ENCODE data around the gene KPNA1. TPM values are rescaled to one million over a fixed set of nuclear protein-coding genes. Genes with fewer than 3 reads are reported as not detected.
A peak's percentile ranks its signal among the peaks of the same experiment; 100 is the strongest.

Gene KPNA1
- total RNA-seq, 6 experiments from 2014 or later = 93.5 to 105 (median 98.1) TPM

- DNase-seq = peak; percentile 61
- no peaks in the 10 kb centered on the region for H3K9me3 Mint-ChIP-seq
- H3K4me1 Mint-ChIP-seq (ENCODE audit: low read depth) = peaks cover 48% of the 10 kb centered on the region
- peak overlapping the region; percentile 84 for H3K27ac Mint-ChIP-seq
- H3K27me3 Mint-ChIP-seq (ENCODE audit: insufficient read depth) = no peaks in the 10 kb centered on the region
- no peak overlapping the region for H3K4me3 Mint-ChIP-seq
- TF ChIP-seq, protein P1, sequence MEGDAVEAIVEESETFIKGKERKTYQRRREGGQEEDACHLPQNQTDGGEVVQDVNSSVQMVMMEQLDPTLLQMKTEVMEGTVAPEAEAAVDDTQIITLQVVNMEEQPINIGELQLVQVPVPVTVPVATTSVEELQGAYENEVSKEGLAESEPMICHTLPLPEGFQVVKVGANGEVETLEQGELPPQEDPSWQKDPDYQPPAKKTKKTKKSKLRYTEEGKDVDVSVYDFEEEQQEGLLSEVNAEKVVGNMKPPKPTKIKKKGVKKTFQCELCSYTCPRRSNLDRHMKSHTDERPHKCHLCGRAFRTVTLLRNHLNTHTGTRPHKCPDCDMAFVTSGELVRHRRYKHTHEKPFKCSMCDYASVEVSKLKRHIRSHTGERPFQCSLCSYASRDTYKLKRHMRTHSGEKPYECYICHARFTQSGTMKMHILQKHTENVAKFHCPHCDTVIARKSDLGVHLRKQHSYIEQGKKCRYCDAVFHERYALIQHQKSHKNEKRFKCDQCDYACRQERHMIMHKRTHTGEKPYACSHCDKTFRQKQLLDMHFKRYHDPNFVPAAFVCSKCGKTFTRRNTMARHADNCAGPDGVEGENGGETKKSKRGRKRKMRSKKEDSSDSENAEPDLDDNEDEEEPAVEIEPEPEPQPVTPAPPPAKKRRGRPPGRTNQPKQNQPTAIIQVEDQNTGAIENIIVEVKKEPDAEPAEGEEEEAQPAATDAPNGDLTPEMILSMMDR (IDR thresholded peaks at IDR 0.05) = peak; percentile 88
- H3K36me3 Mint-ChIP-seq (ENCODE audit: low read depth) = no peaks in the 10 kb centered on the region
These were observed 121.6 kb downstream of the KPNA1 start for GRCh38 chr3:122392868-122393844.

DNA sequence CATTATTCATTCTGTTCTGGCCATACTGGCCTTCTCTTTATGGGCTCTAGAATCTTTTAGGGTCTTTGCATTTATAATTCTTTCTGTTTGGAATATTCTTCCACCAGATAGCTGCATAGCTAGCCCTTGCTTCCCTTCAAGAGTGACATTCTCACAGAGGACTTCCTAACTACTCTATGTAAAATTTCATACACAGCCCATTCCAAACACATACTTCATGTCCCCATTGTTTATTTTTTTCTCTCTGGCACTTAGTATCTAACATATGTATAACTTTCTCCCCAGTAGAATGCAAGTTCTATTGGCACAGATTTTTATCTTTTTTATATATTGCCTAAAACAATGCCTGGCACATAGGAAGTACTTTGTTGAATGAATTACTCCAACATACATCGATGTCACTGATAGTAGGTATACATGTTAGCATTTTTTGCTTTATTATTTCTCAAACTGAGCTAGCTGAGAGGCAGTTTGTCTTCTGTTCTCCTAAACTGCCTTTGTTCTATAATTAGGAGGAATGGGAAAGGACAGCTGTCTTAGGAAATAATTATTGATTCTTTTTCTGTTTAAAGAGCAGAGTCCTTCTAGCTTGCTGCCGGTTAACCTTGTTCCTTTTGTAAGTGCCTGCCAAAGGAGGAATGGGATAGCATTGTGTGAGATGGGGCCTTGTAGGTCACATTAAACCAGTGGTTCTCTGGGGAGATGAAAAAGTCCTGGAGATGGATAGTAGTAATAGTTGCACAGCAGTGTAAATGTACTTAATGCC, 122.9 kb downstream of the KPNA1 start:
- no peaks in the 10 kb centered on the region for H3K27me3 Mint-ChIP-seq (ENCODE audit: insufficient read depth)
- TF ChIP-seq, protein P1 (IDR thresholded peaks at IDR 0.05) = no peak
- DNase-seq = no peak
- no peaks in the 10 kb centered on the region for H3K9me3 Mint-ChIP-seq
- no peak overlapping the region for H3K4me3 Mint-ChIP-seq
- H3K27ac Mint-ChIP-seq = no peak overlapping the region
- no peaks in the 10 kb centered on the region for H3K36me3 Mint-ChIP-seq (ENCODE audit: low read depth)
- peaks cover 40% of the 10 kb centered on the region for H3K4me1 Mint-ChIP-seq (ENCODE audit: low read depth)

GRCh38 chr3:122390665-122391064, 124.1 kb downstream of the KPNA1 start:
- no peaks in the 10 kb centered on the region for H3K9me3 Mint-ChIP-seq
- TF ChIP-seq, protein P1 (IDR thresholded peaks at IDR 0.05) = no peak
- peaks cover 4% of the 10 kb centered on the region; the same call in 1 of the 2 replicates for H3K36me3 Mint-ChIP-seq (ENCODE audit: low read depth)
- no peak for DNase-seq
- H3K4me3 Mint-ChIP-seq = no peak overlapping the region
- no peaks in the 10 kb centered on the region for H3K27me3 Mint-ChIP-seq (ENCODE audit: insufficient read depth)
- H3K27ac Mint-ChIP-seq = no peak overlapping the region
- H3K4me1 Mint-ChIP-seq (ENCODE audit: low read depth) = peaks cover 30% of the 10 kb centered on the region

- TF ChIP-seq, protein P1 (IDR thresholded peaks at IDR 0.05) = no peak
- H3K4me3 Mint-ChIP-seq = no peak overlapping the region
- no peaks in the 10 kb centered on the region for H3K27me3 Mint-ChIP-seq (ENCODE audit: insufficient read depth)
- DNase-seq = no peak
- peaks cover 4% of the 10 kb centered on the region; the same call in 1 of the 2 replicates for H3K36me3 Mint-ChIP-seq (ENCODE audit: low read depth)
- H3K9me3 Mint-ChIP-seq = no peaks in the 10 kb centered on the region
- H3K27ac Mint-ChIP-seq = no peak overlapping the region
- H3K4me1 Mint-ChIP-seq (ENCODE audit: low read depth) = peaks cover 28% of the 10 kb centered on the region
These were observed 124.8 kb downstream of the KPNA1 start for GRCh38 chr3:122389892-122390291.

GRCh38 chr3:122389197-122389596, 125.5 kb downstream of the KPNA1 start:
- Mint-ChIP-seq H3K27ac (no peak overlapping the region), H3K27me3 (ENCODE audit: insufficient read depth) (no peaks in the 10 kb centered on the region), H3K9me3 (no peaks in the 10 kb centered on the region), H3K36me3 (ENCODE audit: low read depth) (peaks cover 4% of the 10 kb centered on the region; the same call in 1 of the 2 replicates), H3K4me3 (no peak overlapping the region), H3K4me1 (ENCODE audit: low read depth) (peaks cover 25% of the 10 kb centered on the region)
- no peak for DNase-seq
- TF ChIP-seq, protein P1 (IDR thresholded peaks at IDR 0.05) = no peak
